GM19452 (cell line): Measurements from ENCODE around the gene TNNT3.

Source experiments
- ATAC-seq: cut with Tn5 transposase; IDR thresholded peaks from one replicate; pipeline ENCODE4 v1.9.1; 2021; ENCODE audit not compliant: unreplicated experiment

TNNT3 gene

GRCh38 chr11:1921574-1922141, 2.2 kb downstream of the TNNT3 start:
- no peak for ATAC-seq

DNA sequence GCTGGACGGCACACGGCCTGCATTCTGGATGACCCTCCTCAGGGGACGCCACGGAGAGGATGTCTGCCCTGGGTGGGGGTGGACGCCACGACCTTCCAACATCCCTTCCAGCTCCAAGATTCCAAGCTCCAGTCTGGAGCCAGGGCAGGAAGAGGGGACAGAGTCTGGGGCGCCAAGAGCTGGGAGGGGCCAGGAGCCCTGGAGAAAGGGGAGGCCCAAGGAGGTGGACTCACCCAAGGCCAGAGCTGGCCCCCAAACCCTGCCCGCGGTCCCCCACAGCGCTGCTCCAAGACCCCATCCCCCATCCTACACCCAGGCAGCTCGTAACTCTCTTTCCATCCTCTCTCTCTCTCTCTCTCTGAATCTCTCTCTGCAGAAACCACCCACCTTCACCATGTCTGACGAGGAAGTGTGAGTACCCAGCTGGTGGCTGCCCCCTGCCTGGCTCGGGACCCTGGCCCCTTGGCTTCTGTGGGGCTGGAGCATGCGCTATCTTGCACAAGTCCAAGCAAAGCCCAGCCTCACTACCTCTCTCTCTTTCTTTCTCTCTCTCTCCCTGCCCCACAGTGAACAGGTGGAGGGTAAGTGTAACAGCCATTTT, 3.1 kb downstream of the TNNT3 start:
- no peak for ATAC-seq

- ATAC-seq = no peak
Observed at GRCh38 chr11:1923201-1923956, 3.9 kb downstream of the TNNT3 start.

GRCh38 chr11:1924181-1924580, 4.7 kb downstream of the TNNT3 start:
- ATAC-seq = no peak

DNA sequence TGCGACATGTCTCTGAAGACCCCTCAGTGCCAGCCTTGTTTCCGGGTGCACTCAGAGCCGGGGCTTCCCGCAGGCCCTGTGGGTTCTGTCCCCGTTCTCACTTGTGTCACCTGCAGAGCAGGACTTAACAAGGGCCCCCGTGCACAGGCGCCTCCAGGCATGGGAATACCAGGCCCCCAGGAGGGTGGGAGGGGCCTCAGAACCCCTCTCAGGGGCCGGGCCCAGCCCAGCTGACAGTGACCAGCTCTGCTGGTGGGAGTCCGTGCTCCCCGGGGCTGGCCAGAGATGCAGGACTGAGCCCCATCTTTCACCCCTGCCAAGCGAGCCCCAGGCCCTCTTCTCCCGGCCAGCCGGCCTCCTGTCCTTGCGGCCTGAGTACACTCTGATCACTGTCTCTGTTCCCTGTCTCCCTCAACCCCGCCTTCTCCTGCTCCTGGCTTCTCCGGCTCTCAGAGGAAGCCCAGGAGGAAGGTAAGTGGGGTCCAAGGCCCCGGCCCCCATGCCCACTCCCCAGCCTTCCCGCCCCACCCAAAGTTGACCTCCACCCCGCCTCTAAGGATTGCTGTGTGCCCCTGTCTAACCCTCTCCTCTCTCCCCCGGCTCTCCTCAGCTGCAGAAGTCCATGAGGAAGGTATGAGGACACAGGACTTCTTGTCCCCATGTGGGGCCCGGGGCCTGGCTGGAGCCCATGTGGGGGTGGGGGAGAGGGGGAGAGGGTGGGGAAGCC, 5.3 kb downstream of the TNNT3 start:
- no peak for ATAC-seq

GRCh38 chr11:1925373-1926155, 6.1 kb downstream of the TNNT3 start:
- no peak for ATAC-seq

- no peak for ATAC-seq
Observed at GRCh38 chr11:1926156-1927025, 6.9 kb downstream of the TNNT3 start.

GRCh38 chr11:1927026-1927847, 7.7 kb downstream of the TNNT3 start:
- ATAC-seq = no peak

GRCh38 chr11:1927848-1928469, 8.5 kb downstream of the TNNT3 start:
- no peak for ATAC-seq

- no peak for ATAC-seq
Observed at GRCh38 chr11:1928470-1928890, 9.0 kb downstream of the TNNT3 start.

DNA sequence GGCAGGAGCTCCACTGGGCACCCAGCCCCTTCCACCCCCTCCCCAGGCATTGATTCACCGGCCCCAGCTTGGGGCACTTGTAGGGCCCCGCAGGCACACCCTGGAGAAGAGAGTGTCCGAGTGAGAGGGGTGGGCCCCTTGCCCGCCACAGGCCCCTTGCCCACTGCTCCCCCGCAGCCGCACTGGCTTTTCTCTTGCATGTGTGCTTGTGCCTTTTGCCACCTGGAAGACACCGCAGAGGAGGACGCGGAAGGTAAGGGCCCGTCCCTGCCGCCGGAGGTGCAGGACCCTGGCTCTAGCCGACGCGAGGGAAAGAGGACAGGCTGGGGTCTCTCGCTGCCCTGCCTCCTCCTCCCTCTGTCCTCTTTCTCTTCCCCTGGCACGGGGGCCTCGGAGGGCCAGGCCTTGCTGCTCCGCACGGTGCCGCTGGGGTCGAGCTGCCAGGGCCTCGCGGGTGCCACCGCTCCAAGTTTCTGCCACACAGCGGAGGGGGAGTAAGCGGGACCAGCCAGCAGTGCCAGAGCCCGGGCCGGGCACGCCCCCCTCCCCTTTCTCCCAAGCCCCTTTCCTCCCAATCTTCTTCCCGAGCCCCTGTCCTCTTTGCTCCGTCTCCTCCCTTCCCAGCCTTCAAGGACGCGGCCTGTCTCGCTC, 9.5 kb downstream of the TNNT3 start:
- ATAC-seq = no peak

GRCh38 chr11:1929621-1930461, 10.3 kb downstream of the TNNT3 start:
- no peak for ATAC-seq

DNA sequence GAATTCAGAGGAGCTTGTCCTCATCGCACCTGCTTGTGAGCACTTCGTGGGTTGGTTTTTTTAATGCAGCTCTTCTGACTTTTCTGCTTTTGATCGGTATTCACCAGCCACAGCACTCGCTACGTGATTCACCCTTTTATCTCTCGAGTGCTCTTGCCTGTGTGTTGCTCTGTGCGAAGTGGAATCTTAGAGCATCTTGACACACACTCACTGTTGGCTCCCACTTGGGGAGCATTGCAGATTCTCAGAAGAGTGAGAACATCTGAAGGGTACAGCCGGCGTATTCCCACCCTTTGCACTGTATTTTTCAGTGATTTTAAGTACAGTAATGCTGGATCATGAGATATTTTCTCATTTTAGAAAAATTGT, 10.9 kb downstream of the TNNT3 start:
- ATAC-seq = no peak

DNA sequence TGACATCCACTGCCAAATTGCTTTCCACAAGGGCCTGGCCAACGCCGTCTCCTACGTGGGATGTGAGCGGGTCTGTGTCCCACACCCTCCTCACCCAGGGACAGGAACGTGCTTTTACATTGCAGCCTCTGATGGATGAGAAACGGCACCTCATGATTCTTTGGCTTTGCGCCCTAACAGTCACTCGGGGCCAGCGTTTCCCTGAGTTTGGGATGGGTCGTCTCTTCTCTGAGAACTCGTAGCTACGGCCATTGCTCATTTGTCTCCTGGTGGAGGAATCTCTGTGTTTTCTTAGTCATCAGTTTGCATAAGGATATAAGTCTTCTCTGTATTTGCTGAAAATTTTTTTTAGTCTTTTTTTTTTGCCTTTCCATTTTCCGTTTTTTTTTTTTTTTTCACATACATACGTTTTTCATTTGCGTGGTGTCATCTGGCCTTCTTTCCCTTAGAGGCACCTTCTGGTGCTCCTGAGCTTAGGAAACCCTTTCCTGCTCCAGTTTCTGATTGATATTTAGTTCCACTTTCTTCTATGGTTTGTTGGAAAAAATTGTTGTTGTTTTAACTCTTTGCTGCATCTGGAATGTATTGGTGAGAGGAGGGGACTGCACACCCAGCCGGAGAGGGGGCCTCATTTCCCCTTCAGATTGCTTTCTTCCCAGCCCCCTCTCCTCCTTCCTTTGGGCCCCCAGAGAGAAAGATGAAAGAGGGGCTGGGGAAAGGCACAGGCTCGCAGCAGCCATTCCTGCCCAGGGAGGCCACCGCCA, 12.0 kb downstream of the TNNT3 start:
- no peak for ATAC-seq

- ATAC-seq = no peak
Observed at GRCh38 chr11:1932105-1932480, 12.6 kb downstream of the TNNT3 start.

GRCh38 chr11:1932681-1933080, 13.2 kb downstream of the TNNT3 start:
- ATAC-seq = no peak
